ENCODE results near the gene NOX1.

DNA sequence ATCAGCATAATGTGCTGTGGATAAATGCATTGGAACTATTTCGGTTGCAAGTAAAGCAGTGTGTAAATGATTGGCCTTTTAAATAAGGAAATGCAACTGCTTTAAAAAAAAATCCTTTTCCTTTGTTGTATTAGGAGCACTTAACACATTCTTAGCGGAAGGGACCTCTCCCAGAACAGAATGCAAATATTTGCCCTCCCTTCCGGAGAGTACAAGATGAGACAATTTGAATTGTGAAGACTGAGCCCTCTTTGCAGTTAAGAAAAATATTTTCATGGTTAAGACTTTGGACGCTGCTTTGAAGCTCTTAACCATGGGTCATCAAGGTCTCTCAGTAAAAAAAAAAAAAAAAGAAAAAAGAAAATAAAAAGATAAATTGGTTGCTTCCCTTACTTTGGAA, 9.5 kb upstream of the NOX1 start:
- TF ChIP-seq POLR2AphosphoS5 (IDR thresholded peaks at IDR 0.05; ENCODE audit: borderline replicate concordance, low read depth, low read length): no peak
- TF ChIP-seq EZH2 (IDR thresholded peaks at IDR 0.05): no peak
